Measurements from ENCODE around the gene ITPRID1. TPM values are rescaled to one million over a fixed set of nuclear protein-coding genes. Genes with fewer than 3 reads are reported as not detected.

Gene ITPRID1
- total and polyA plus RNA-seq, 2 donors (not counting 1 experiment from before 2014, with no cell fraction given), result not detected

- no peaks in the 10 kb centered on the region for H3K79me2 ChIP-seq (ENCODE audit: control insufficient read depth, insufficient read depth, low read length)
- intact Hi-C loops (cut with micrococcal nuclease), result no loop called here
- DNase-seq, result no peak
- ChIA-PET CTCF (no interaction called here), POLR2A (no interaction called here)
- no peaks in the 10 kb centered on the region for H3K27me3 ChIP-seq (replicated peaks in 1 of 4; ENCODE audit: control extremely low read depth in 1 of 4, control insufficient read depth in 3 of 4, insufficient read depth in 4 of 4, low read length in 3 of 4)
- no peak overlapping the region for H3K4me3 ChIP-seq (ENCODE audit: control extremely low read depth in 1 of 5, extremely low read depth in 1 of 5, insufficient read depth in 1 of 5, low read depth in 2 of 5, low read length in 4 of 5)
- no peak overlapping the region for H3K4me2 ChIP-seq (replicated peaks; ENCODE audit: low read depth, low read length, poor library complexity, severe bottlenecking)
- H2AFZ ChIP-seq (ENCODE audit: insufficient read depth, low read depth, low read length, poor library complexity, severe bottlenecking), result no peak overlapping the region
- peaks cover 3% of the 10 kb centered on the region for H3K27me3 Mint-ChIP-seq
- TF ChIP-seq CTCF (IDR thresholded peaks at IDR 0.05) (no peak), EZH2 (IDR thresholded peaks at IDR 0.05; ENCODE audit: borderline replicate concordance, insufficient read depth, low read depth, low read length, poor library complexity, severe bottlenecking) (no peak)
- H3K9ac ChIP-seq (ENCODE audit: low read length), result no peak overlapping the region
- peaks cover 0 to 2% (median 0%) of the 10 kb centered on the region in 3 donors for H3K9me3 ChIP-seq (ENCODE audit: control extremely low read depth in 1 of 3, control insufficient read depth in 2 of 3, insufficient read depth in 1 of 3, low read length in 2 of 3)
- ATAC-seq (ENCODE audit: low read depth), result no peak
- H3K4me3 Mint-ChIP-seq, result no peak overlapping the region
- H3K27ac Mint-ChIP-seq, result no peak overlapping the region
- no peak overlapping the region for H3K27ac ChIP-seq (ENCODE audit: low read length in 2 of 2)
- H3K36me3 ChIP-seq (replicated peaks in 1 of 2; ENCODE audit: control extremely low read depth in 1 of 2, control insufficient read depth in 1 of 2, extremely low read depth in 1 of 2, insufficient read depth in 2 of 2, low read length in 1 of 2), result no peaks in the 10 kb centered on the region
- no CpG with 5 or more reads among the region's 1 CpG for WGBS (ENCODE audit: insufficient coverage)
- H3K4me1 Mint-ChIP-seq, result peaks cover 9% of the 10 kb centered on the region
- no peaks in the 10 kb centered on the region for H3K9me3 Mint-ChIP-seq (ENCODE audit: insufficient read depth)
- no peaks in the 10 kb centered on the region for H4K20me1 ChIP-seq (ENCODE audit: control insufficient read depth, insufficient read depth, low read length, poor library complexity, severe bottlenecking)
- no peaks in the 10 kb centered on the region for H3K4me1 ChIP-seq (ENCODE audit: control insufficient read depth in 2 of 2, insufficient read depth in 2 of 2, low read length in 2 of 2)
Observed at GRCh38 chr7:31475368-31475767, 38.5 kb upstream of the ITPRID1 start.

GRCh38 chr7:31476073-31476745 lies 37.7 kb upstream of the ITPRID1 start:
- no peaks in the 10 kb centered on the region for H3K79me2 ChIP-seq (ENCODE audit: control insufficient read depth, insufficient read depth, low read length)
- DNase-seq (no peak), ATAC-seq (ENCODE audit: low read depth) (no peak)
- ChIA-PET POLR2A (no interaction called here), CTCF (no interaction called here)
- Mint-ChIP-seq H3K27me3 (peaks cover 3% of the 10 kb centered on the region), H3K27ac (no peak overlapping the region), H3K4me3 (no peak overlapping the region), H3K9me3 (ENCODE audit: insufficient read depth) (no peaks in the 10 kb centered on the region), H3K4me1 (peaks cover 9% of the 10 kb centered on the region)
- TF ChIP-seq CTCF (IDR thresholded peaks at IDR 0.05) (no peak), EZH2 (IDR thresholded peaks at IDR 0.05; ENCODE audit: borderline replicate concordance, insufficient read depth, low read depth, low read length, poor library complexity, severe bottlenecking) (no peak)
- no peak overlapping the region for H3K27ac ChIP-seq (ENCODE audit: low read length in 2 of 2)
- H3K4me3 ChIP-seq (ENCODE audit: control extremely low read depth in 1 of 5, extremely low read depth in 1 of 5, insufficient read depth in 1 of 5, low read depth in 2 of 5, low read length in 4 of 5), result no peak overlapping the region
- H3K36me3 ChIP-seq (replicated peaks in 1 of 2; ENCODE audit: control extremely low read depth in 1 of 2, control insufficient read depth in 1 of 2, extremely low read depth in 1 of 2, insufficient read depth in 2 of 2, low read length in 1 of 2), result no peaks in the 10 kb centered on the region
- peaks cover 0 to 2% (median 0%) of the 10 kb centered on the region in 3 donors for H3K9me3 ChIP-seq (ENCODE audit: control extremely low read depth in 1 of 3, control insufficient read depth in 2 of 3, insufficient read depth in 1 of 3, low read length in 2 of 3)
- H3K4me1 ChIP-seq (ENCODE audit: control insufficient read depth in 2 of 2, insufficient read depth in 2 of 2, low read length in 2 of 2), result no peaks in the 10 kb centered on the region
- H4K20me1 ChIP-seq (ENCODE audit: control insufficient read depth, insufficient read depth, low read length, poor library complexity, severe bottlenecking), result no peaks in the 10 kb centered on the region
- no peak overlapping the region for H3K9ac ChIP-seq (ENCODE audit: low read length)
- no peak overlapping the region for H3K4me2 ChIP-seq (replicated peaks; ENCODE audit: low read depth, low read length, poor library complexity, severe bottlenecking)
- intact Hi-C loops (cut with micrococcal nuclease), result no loop called here
- H2AFZ ChIP-seq (ENCODE audit: insufficient read depth, low read depth, low read length, poor library complexity, severe bottlenecking), result no peak overlapping the region
- H3K27me3 ChIP-seq (replicated peaks in 1 of 4; ENCODE audit: control extremely low read depth in 1 of 4, control insufficient read depth in 3 of 4, insufficient read depth in 4 of 4, low read length in 3 of 4), result no peaks in the 10 kb centered on the region
- WGBS (ENCODE audit: insufficient coverage), result 89% methylated on average over 3 of the region's 7 CpGs

All from B cell (primary cell).